GM11168 (cell line): ENCODE data around the gene ATP1B1.

Source experiments
- in situ Hi-C: fragments of 300-500 bp; cut with MboI; formaldehyde crosslinking; loops from one replicate; pipeline ENCODE4 v1.12.0; 2022; ENCODE audit warnings: low sequenced_read_pairs; ENCODE audit not compliant: unreplicated experiment

ATP1B1 gene

DNA sequence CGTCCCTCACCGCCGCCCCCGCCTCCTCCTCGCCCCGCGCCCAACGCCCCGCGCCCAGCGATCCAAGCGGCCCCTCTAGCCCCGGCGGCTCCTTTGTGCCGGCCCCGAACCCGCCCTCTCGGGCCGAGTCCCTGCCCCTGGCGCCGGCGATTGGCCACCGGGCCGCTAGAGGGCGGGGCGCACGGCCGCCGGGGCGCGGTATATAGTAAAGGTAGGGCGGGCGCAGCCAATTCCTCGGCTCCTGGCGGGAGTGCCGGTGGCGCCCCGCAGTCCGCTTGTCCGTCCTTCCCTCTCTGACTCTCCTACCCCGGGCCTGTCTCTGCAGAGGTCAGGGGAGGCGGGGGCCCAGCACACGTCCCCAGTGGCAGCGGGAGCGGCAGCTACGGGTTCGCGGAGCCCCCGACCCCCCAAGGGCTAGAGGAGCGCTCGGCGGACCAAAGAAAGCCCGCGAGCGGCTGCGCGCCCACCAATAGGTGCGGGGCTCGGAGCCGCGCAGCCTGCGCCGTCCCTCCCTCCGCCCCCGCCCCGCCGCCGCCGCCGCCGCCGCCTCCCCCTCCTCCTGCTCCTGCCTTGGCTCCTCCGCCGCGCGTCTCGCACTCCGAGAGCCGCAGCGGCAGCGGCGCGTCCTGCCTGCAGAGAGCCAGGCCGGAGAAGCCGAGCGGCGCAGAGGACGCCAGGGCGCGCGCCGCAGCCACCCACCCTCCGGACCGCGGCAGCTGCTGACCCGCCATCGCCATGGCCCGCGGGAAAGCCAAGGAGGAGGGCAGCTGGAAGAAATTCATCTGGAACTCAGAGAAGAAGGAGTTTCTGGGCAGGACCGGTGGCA is at the start of gene ATP1B1:
ATP1B1 (plus strand) TSS at position 596 of the 826 bp plus-strand sequence; CDS start at position 736, 140 bp downstream.
- in situ Hi-C loops, result no loop called here

DNA sequence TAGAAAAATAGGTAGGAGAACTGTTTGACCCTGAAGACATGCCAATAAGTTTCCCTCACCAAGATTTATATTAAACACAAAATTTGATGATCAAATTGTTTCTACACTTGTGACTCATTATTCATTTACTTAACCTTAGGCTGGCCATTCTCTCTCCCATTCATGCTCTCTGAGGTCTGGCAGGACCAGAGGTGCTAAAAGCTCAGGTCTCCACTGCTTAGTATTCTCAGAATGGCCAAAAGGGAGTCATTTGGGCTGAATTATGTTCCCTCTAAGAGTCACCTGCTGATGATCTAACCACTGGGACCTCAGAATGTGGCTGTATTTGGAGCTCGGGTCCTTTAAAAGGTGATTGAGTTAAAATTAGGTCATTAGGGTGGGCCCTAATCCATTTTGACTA is 47.1 kb upstream of the ATP1B1 start:
- in situ Hi-C loops, result no loop called here

GRCh38 chr1:169060043-169060722 is 46.3 kb upstream of the ATP1B1 start:
- in situ Hi-C loops, result no loop called here

DNA sequence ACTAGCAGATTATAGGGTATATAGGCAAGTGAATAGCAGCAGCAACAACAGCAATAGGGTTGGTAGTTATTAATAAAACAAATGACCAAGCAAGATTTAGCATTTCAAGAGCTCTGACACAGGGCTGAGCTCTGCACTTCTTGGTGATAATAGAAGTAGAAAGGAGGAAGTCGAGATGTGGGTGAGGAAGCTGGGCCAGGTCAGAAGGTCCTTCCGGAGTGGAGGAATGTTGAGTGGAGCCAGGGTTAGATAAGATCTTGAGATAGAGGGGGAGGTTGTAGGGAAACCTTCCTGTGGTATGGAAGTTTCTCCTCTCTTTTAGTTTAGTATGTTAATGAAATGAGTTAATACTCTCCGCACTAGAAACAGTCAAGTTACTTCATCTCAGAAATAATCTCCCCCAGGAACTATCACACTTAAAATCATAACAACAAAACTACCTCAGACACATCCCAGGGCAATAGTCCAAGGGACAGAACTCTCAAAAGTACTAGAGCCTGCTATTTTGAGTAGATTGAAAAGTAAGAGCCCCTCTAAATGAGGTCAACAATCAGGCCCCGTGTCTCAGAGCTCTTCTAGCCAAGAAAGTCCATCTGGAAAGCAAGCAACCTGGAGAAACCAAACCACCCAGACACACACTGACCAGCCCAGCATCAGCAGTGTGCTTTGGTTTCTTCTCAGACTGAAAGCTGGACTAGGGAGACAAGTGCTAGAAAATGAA is 45.4 kb upstream of the ATP1B1 start:
- in situ Hi-C loops, result no loop called here

DNA sequence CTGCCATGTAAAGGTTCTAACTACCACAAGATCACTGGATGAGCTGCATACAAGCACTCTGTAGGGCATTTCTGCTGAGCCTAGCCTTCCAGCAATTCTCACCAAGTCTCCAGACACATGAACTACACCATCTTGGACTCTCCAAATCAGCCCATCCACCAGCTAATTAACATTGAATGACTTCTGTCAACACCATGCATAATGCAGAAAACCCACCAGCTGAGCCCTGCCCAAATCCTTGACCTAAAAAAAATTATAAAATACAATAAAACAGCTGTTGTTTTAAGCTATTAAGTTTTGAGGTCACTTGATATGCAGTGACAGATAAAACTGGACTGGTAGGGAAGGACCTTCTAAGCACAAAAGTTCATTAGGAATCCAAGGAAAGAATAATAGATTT is 44.3 kb upstream of the ATP1B1 start:
- in situ Hi-C loops, result no loop called here

DNA sequence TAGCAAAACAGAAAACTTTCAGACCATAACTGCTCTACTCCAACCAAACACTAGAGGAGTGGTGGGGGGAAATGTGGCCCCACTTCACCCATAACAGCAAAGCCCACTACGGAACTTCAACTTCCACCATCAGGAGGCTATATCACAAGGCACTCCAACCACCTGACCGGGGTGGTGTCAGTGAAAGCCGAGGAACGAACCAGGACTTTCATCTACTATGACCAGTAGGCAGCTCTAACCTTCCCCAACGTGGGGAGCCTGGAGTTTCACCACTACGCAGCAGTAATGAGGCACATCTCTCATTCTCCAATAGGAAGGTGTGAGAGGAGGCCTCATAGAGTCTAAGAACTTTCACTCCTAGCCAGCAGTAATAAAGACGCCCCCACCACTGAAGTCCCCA is 42.4 kb upstream of the ATP1B1 start:
- in situ Hi-C loops, result no loop called here

DNA sequence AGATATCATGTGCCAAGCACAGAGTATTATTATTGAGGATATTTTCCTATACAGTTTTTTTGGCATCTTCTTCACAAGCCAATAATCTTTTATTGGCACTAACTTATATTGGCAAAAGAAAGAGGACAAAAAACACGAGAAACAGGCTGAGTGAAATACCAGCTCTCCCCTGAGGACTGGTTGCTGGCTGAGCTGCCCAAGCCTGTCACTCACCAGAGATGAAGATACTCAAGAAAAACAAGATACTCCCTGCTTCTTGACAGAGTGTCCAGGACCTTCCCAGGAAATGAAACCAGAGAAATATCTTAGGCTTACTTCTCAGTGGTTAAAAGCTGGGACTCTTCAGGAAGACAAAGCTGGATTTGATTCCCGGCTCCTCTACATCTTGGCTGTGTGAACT is 35.9 kb upstream of the ATP1B1 start:
- in situ Hi-C loops, result no loop called here

GRCh38 chr1:169070958-169071357 is 35.5 kb upstream of the ATP1B1 start:
- in situ Hi-C loops, result no loop called here

DNA sequence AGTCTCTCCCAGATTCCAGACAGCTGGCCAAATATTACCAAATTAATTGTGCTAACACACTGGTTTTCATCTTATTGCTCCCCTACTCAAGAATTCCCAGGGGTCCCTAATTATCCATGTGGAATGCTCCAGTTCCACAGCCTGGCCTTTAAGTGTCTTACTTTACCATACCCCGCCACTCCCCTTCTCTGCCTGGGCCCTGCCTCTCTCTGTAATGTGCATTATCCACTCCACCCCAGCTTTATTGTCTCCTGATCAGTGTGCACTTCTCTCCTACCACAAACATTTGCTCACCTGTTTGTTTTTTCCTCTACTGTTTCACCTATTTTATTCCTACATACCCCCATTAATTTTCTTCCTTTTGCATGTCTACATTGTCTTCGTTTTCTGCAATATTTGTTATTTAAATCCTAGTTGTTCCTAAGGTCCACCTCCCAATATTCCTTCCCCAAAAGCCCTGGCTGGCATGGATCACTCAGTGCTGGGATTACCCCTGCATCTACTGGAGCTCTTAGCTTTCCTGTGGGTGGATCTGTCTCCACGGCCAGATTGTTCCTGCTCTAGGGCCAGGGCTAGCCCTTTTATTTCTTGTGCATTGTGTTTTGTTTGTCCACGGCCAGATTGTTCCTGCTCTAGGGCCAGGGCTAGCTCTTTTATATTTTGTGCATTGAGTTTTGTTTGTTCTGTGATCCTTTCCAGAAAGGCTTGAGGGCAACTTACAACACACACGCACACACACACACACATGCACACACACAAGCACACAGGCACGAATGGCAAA is 33.4 kb upstream of the ATP1B1 start:
- in situ Hi-C loops, result no loop called here

DNA sequence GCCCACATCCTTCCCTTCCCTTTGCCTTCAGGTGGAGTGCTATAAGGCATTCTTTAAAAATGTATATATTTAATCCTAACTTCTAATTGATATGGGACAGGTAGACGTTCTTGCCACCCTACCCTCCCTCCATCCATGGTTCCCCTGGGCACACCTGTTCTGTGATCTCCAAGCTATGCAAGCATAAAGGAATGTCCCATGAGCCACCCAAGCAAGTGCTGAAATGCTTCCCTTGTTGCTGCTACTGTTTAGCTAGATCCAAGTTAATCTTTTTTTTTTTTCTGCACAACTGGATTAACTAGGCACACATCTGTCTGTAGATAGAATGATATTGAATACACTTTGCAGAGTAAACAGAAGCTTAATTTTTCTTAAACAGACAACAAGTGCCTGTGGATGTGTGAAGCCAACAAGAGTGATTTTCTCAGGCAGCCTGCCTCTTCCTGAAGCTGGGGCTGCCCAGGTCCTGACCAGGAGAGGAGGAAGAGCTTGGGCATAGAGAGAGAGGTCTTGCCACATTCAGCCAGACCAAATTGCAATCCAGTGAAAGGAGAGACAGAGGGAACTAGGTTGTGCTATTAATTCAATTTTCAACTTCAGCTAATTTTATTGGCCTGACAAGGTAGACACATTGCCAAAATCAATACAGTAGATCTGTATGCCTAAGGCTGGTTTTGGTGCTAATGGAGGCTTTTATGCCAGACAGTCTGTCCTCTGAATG is 28.2 kb upstream of the ATP1B1 start:
- in situ Hi-C loops, result no loop called here

DNA sequence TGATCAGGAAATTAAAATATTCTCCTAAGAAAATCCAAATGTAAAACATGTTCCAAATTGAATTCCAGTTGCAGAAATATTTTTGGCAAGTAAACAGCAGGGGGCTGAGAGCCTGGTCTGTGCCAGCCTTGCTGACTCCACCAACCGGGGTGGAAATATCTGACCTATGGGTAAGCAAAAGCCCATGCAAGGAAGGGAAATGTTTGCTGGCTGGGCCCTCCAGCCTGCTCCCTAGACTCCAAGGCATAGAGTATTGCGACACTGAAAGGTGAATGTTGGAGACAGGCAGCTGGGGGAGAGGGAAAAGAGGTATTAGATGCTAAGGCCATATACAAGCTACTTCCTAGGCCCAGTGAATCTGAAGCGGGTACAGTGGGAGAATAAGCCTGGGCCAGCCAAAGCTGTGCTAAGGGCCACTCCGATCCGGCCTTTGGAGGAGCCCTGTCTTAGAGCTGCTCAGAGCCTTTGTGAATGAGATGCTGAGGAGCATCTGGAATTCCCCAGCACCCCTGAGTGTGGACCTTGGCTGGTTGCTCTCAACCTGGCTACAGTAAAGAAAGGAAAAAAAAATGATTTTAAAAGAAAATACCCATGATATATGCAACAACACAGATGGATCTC is 24.9 kb upstream of the ATP1B1 start:
- in situ Hi-C loops, result no loop called here

DNA sequence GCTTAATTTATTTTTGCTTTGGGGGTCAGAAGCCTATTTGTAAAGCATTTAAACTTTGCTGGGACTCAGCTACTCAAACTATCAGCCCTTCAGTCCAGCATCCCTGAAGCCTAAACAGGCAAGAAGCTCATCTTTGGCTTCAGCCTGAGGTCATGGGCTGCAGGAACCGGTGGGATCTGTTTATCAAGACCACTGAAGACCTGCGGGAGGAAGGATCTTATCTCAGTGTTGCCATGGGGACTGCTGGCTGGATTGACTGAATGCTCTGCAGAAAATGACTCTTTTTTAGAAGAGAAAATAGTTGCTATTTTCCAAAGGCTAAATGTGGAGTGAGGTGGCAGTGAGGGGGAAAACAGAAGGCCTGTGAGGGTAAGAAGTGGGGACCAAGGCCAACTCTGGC is 20.6 kb upstream of the ATP1B1 start:
- in situ Hi-C loops, result no loop called here

DNA sequence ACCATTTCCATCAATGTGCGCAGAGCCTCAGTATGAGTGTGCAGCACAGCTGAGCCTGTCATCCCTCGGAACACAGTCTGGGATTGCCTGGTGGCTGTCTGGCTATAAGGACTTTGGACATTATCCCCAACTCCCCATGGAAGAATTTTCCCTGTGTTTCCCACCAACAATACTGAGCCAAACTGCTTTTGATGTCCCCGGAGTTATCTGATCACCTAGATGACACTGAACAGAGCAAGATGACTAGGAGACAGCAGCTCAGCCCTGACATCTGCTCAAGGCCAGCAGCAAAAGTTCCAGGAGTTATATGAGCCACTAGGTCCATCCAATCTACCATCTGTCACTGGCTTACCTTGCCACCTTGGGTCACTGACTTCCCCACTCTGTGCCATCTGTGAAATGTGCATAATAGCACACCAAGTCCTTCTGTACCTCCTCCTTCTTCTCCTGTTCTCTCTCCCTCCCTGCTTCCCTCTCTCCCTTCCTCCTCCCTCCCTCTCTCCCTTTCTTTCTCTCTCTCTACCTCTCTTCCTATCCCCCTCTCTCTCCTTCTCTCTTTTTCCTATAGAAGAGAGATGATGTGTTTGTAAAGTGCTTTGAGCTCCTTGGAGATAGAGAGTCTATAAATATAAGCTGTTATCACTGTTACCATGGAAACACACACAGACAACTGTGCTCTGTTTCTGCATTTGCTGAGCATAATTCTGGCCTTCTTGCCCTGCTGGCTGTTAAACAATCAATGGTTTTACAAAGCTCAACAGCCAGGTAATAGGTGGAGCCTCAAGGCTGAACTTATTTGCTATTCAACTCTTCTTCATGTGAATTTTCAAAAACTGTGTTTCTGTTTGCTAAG is 19.7 kb upstream of the ATP1B1 start:
- in situ Hi-C loops, result no loop called here

- in situ Hi-C loops, result no loop called here
Measured at GRCh38 chr1:169087876-169088275, 18.6 kb upstream of the ATP1B1 start.

GRCh38 chr1:169089776-169090175 is 16.7 kb upstream of the ATP1B1 start:
- in situ Hi-C loops, result no loop called here

DNA sequence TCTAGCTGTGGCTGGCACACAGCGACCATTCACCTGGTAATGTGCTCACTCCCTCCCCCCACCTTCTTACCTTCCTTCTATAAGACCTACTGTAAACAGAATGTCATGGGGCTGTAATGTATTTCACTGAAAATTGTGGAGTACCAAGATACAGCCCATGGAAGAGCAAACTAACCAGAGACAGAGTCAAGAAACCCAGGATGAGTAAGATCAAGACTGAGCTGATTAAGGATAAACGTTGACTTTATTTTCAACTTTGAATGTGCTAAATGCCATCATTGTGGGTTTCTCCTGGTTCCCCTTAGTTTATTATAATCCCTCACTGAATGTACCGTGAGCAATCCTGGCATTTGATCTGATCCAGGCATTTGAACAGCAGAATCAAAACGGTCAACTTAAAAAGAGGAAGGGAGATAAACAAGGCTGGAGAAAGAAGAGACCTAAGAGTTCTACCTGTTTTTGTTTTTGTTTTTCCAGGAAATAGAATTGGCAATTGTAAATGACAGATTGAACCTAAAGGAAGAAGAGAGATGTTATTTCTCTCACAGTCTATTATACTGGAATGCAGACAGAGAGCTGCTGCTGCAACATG is 16.1 kb upstream of the ATP1B1 start:
- in situ Hi-C loops, result no loop called here

- in situ Hi-C loops, result no loop called here
Measured at GRCh38 chr1:169090900-169091311, 15.6 kb upstream of the ATP1B1 start.

DNA sequence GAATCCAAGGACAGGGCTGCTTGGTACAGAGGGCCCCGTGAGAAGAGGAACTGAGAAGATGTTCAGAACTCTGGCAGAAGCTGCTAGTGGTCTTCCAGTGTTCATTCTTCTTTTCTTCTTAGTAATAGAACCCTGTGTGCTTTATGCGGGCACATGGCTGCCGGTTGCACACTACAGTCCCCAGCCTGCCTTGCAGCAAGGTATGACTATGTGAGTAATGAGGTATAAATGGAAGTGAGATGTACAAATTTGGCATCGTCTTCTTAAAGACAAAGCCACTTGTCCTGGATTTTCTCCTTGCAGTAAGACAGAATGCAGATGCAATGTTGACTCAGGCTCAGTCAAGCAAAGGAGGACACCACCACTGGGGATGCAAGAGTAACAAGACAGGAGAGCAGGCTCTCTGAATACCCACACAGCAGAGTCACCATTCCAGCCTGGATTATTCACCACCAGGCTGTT is 15.0 kb upstream of the ATP1B1 start:
- in situ Hi-C loops, result no loop called here
